ENCODE measurements around the gene MSL3. TPM values are rescaled to one million over a fixed set of nuclear protein-coding genes. Genes with fewer than 3 reads are reported as not detected.

MSL3 gene
- total and polyA plus RNA-seq, 2 of the 8 experiments (the other 6 are each of a cell fraction or from before 2014, with no cell fraction given), result 10.6 to 12.3 TPM

DNA sequence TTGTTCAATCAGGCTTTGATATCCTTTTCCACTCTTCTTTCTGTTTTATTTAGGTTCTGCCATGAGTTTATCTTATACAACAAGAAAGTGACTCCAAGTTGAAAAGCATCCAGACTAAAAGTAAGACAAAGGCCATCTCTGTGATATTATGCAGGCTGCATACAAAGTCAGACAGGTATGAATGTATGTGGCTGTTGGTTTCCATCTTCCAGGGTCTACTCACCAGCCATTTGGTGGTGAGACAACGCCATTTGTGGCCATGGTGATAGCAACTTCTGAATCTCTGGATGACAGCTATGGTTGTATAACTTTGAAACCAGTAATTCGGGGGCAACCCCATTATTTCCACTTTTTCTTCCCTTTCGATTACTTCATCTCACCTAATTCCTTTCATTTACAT, 17.2 kb upstream of the MSL3 start:
- Histone ChIP-seq H4K5ac (ENCODE audit: insufficient read length, low read depth, low read length) (no peak overlapping the region), H3K9ac (replicated peaks in 1 of 4; ENCODE audit: extremely low read depth in 1 of 4, low read depth in 3 of 4, low read length in 3 of 4) (no peak overlapping the region), H3K14ac (ENCODE audit: insufficient read length) (no peak overlapping the region), H2BK120ac (replicated peaks; ENCODE audit: low read depth, low read length) (no peak overlapping the region), H2BK15ac (ENCODE audit: low read length) (no peak overlapping the region), H4K20me1 (replicated peaks in 1 of 2; ENCODE audit: control insufficient read depth in 1 of 2, insufficient read depth in 2 of 2, low read length in 2 of 2) (no peaks in the 10 kb centered on the region), H2AK5ac (ENCODE audit: low read depth, low read length) (no peak overlapping the region), H3K4me1 (replicated peaks in 1 of 4; ENCODE audit: control insufficient read depth in 3 of 4, insufficient read depth in 4 of 4, low read length in 3 of 4) (no peaks in the 10 kb centered on the region), H3K4ac (replicated peaks; ENCODE audit: insufficient read length, low read depth, low read length) (no peak overlapping the region), H3K18ac (ENCODE audit: extremely low read depth, low read length) (no peak overlapping the region), H2BK5ac (ENCODE audit: low read depth, low read length) (no peak overlapping the region), H2BK12ac (ENCODE audit: low read depth, low read length) (no peak overlapping the region), H3K23ac (ENCODE audit: insufficient read length) (no peak overlapping the region), H3K79me2 (ENCODE audit: control insufficient read depth in 1 of 2, insufficient read depth in 2 of 2, low read length in 2 of 2) (no peaks in the 10 kb centered on the region), H3K27me3 (replicated peaks in 1 of 4; ENCODE audit: control insufficient read depth in 3 of 4, extremely low read depth in 1 of 4, insufficient read depth in 3 of 4, low read length in 3 of 4) (no peaks in the 10 kb centered on the region), H2AFZ (ENCODE audit: low read length) (no peak overlapping the region), H3K79me1 (ENCODE audit: low read depth, low read length) (no peaks in the 10 kb centered on the region), H2BK20ac (ENCODE audit: low read length) (no peak overlapping the region), H4K8ac (ENCODE audit: extremely low read depth, insufficient read depth, low read length) (no peak overlapping the region), H3K4me2 (ENCODE audit: insufficient read depth in 1 of 2, low read depth in 2 of 2, low read length in 2 of 2) (no peak overlapping the region), H3K4me3 (ENCODE audit: extremely low read depth in 1 of 4, insufficient read depth in 2 of 4, low read depth in 3 of 4, low read length in 4 of 4) (no peak overlapping the region), H3K23me2 (ENCODE audit: low read depth, low read length) (no peaks in the 10 kb centered on the region), H3K27ac (ENCODE audit: low read depth, low read length) (no peak overlapping the region), H3K56ac (replicated peaks; ENCODE audit: insufficient read length, low read depth, low read length) (no peak overlapping the region), H4K91ac (replicated peaks; ENCODE audit: insufficient read length, low read length) (no peak overlapping the region), H3K9me3 (ENCODE audit: insufficient read depth in 2 of 2, low read depth in 1 of 2, low read length in 1 of 2) (no peaks in the 10 kb centered on the region), H3K36me3 (ENCODE audit: control insufficient read depth in 2 of 4, insufficient read depth in 4 of 4, low read length in 3 of 4) (no peaks in the 10 kb centered on the region)
- CTCF ChIA-PET (ENCODE audit: partially characterized antibody), result no interaction called here
- FAIRE-seq (no peak), DNase-seq (ENCODE audit: low read depth in 1 of 2, low spot score in 2 of 2) (no peak)
- POLR2A ChIA-PET (ENCODE audit: partially characterized antibody), result no interaction called here
- WGBS, 2 experiments (ENCODE audit: extremely low coverage in 1 of 2, insufficient coverage in 1 of 2, insufficient read length in 1 of 2, insufficient replicate concordance in 2 of 2, low coverage in 1 of 2, low lambda C conversion rate in 2 of 2, missing lambda C conversion rate in 1 of 2), result 93 to 100% methylated on average over 1 to 3 of the region's 3 CpGs
- TF ChIP-seq CBX8 (IDR thresholded peaks at IDR 0.05; ENCODE audit: borderline replicate concordance, low read depth, low read length), result no peak
- no peak for TF ChIP-seq HDAC2 (IDR thresholded peaks at IDR 0.05; ENCODE audit: borderline replicate concordance in 1 of 2, low read depth in 2 of 2, low read length in 2 of 2)
- TF ChIP-seq YY1 (IDR thresholded peaks at IDR 0.05; ENCODE audit: low read depth, low read length), result no peak
- TF ChIP-seq BACH1 (IDR thresholded peaks at IDR 0.05; ENCODE audit: low read length), result no peak
- TF ChIP-seq E2F6 (IDR thresholded peaks at IDR 0.05), result no peak
- no peak for TF ChIP-seq SAP30 (IDR thresholded peaks at IDR 0.05; ENCODE audit: insufficient read depth, insufficient replicate concordance, low read length)
- TF ChIP-seq ATF3 (IDR thresholded peaks at IDR 0.05; ENCODE audit: insufficient read depth, low read depth, low read length), result no peak
- no peak for TF ChIP-seq CHD1 (IDR thresholded peaks at IDR 0.05; ENCODE audit: low read depth, low read length)
- TF ChIP-seq EZH2 (IDR thresholded peaks at IDR 0.05; ENCODE audit: low read depth, low read length, severe bottlenecking), result no peak
- TF ChIP-seq EP300 (IDR thresholded peaks at IDR 0.05; ENCODE audit: borderline replicate concordance in 1 of 2, low read depth in 2 of 2, low read length in 2 of 2), result no peak
- no peak for TF ChIP-seq SUZ12 (IDR thresholded peaks at IDR 0.05; ENCODE audit: low read length)
- TF ChIP-seq SP1 (IDR thresholded peaks at IDR 0.05; ENCODE audit: low read depth, low read length), result no peak
- TF ChIP-seq CHD2 (IDR thresholded peaks at IDR 0.05; ENCODE audit: low read length), result no peak

Measured in H1 (cell line).